ENCODE results near the gene DMGDH.

DMGDH gene

DNA sequence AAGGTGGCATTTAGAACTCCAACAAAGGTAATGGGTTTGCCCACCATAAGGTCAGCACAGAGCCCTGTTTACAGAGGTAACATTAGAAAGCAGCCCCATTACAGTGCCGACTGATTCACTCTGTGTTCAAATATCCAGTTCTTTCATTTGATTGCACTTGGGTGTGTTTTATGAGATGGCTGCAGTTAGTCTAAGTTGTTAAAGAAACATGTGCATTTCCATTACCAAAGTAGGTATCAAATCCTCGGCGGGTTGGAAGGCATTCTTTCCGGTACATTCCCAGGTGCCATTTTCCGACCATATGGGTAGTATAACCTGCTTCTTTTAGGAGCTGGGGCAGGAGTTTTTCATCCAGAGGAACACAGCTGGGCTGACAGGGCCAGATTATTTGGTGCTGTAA lies 100.7 kb downstream of the DMGDH start:
- Histone ChIP-seq H3K36me3 (ENCODE audit: insufficient read depth, low read length) (peaks cover 13% of the 10 kb centered on the region), H3K9me3 (ENCODE audit: insufficient read depth, low read length, severe bottlenecking) (no peaks in the 10 kb centered on the region)
- no peak for DNase-seq

DNA sequence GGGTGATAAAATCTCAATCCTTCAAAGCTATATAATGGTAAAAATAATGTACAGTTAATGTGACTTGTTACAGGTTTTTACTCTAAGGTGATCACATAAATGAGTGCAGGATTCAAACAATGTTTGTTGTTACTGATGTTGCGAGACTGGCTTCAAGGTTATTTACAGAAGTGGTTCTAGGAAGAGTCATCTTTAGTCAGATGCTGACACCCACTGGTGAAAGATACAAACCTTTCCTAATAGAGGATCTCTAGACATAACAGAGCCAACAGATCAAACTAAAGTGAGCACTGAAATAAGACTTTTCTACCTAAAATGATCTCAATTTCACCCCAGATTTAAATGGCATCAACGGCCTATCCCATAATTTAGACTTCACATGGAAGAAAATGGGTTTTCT lies 104.6 kb downstream of the DMGDH start:
- Histone ChIP-seq H3K36me3 (ENCODE audit: insufficient read depth, low read length) (peaks cover 23% of the 10 kb centered on the region), H3K27me3 (ENCODE audit: insufficient read depth, low read length, poor library complexity) (no peaks in the 10 kb centered on the region), H3K4me3 (ENCODE audit: low read depth in 1 of 2, low read length in 2 of 2) (no peak overlapping the region), H3K27ac (ENCODE audit: low read length) (no peak overlapping the region), H2AFZ (ENCODE audit: low read depth, low read length) (no peak overlapping the region), H3K9me3 (ENCODE audit: insufficient read depth, low read length, severe bottlenecking) (no peaks in the 10 kb centered on the region), H4K20me1 (ENCODE audit: insufficient read depth, low read length) (no peaks in the 10 kb centered on the region), H3K4me1 (ENCODE audit: insufficient read depth, low read length) (no peaks in the 10 kb centered on the region), H3K79me2 (ENCODE audit: insufficient read depth, low read length) (no peaks in the 10 kb centered on the region), H3K9ac (ENCODE audit: low read depth, low read length) (no peak overlapping the region), H3K4me2 (ENCODE audit: insufficient read depth, low read length) (no peak overlapping the region)
- TF ChIP-seq, protein P1, sequence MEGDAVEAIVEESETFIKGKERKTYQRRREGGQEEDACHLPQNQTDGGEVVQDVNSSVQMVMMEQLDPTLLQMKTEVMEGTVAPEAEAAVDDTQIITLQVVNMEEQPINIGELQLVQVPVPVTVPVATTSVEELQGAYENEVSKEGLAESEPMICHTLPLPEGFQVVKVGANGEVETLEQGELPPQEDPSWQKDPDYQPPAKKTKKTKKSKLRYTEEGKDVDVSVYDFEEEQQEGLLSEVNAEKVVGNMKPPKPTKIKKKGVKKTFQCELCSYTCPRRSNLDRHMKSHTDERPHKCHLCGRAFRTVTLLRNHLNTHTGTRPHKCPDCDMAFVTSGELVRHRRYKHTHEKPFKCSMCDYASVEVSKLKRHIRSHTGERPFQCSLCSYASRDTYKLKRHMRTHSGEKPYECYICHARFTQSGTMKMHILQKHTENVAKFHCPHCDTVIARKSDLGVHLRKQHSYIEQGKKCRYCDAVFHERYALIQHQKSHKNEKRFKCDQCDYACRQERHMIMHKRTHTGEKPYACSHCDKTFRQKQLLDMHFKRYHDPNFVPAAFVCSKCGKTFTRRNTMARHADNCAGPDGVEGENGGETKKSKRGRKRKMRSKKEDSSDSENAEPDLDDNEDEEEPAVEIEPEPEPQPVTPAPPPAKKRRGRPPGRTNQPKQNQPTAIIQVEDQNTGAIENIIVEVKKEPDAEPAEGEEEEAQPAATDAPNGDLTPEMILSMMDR (IDR thresholded peaks at IDR 0.05; ENCODE audit: borderline replicate concordance, extremely low read depth, low read length, poor library complexity, severe bottlenecking) = peak; percentile 49
- TF ChIP-seq EZH2 (IDR thresholded peaks at IDR 0.05; ENCODE audit: borderline replicate concordance, low read depth, low read length, severe bottlenecking) = no peak
- DNase-seq (no peak), ATAC-seq (ENCODE audit: insufficient read depth, low read depth) (peak; percentile 72)

More for the DNA sequence above, 100.7 kb downstream of the DMGDH start:
- ATAC-seq (ENCODE audit: insufficient read depth, low read depth) = no peak
- TF ChIP-seq EZH2 (IDR thresholded peaks at IDR 0.05; ENCODE audit: borderline replicate concordance, low read depth, low read length, severe bottlenecking) = no peak
- TF ChIP-seq, protein P1 (IDR thresholded peaks at IDR 0.05; ENCODE audit: borderline replicate concordance, extremely low read depth, low read length, poor library complexity, severe bottlenecking) = no peak
- Histone ChIP-seq H4K20me1 (ENCODE audit: insufficient read depth, low read length) (peaks cover 4% of the 10 kb centered on the region; the same call in 1 of the 2 replicates), H3K4me3 (ENCODE audit: low read depth in 1 of 2, low read length in 2 of 2) (no peak overlapping the region), H3K27ac (ENCODE audit: low read length) (no peak overlapping the region), H3K79me2 (ENCODE audit: insufficient read depth, low read length) (no peaks in the 10 kb centered on the region; the same call in 1 of the 2 replicates), H2AFZ (ENCODE audit: low read depth, low read length) (no peak overlapping the region), H3K4me2 (ENCODE audit: insufficient read depth, low read length) (no peak overlapping the region), H3K27me3 (ENCODE audit: insufficient read depth, low read length, poor library complexity) (no peaks in the 10 kb centered on the region), H3K9ac (ENCODE audit: low read depth, low read length) (no peak overlapping the region), H3K4me1 (ENCODE audit: insufficient read depth, low read length) (no peaks in the 10 kb centered on the region)

DNA sequence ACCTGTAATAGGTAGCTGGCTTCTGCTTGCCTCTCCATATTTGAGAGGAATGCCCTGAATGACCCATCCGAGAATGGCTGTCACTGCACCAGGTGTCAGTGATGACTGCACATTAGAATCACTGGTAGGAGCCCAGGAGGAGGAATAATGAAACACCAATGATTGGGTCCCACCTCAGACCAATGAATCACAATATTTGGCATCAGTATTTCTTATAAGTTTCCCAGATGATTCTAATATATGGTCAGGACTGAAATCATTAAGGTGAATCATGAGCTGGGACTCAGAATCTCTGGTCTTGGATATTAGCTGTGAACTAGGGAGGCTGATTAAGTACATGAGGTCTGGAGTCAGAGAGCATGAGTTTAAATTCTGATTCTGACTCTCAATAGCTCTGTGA lies 107.7 kb downstream of the DMGDH start:
- no peak for DNase-seq
- no peaks in the 10 kb centered on the region for H3K79me2 ChIP-seq (ENCODE audit: insufficient read depth, low read length)
- no peak overlapping the region for H2AFZ ChIP-seq (ENCODE audit: low read depth, low read length)
- H3K4me3 ChIP-seq (ENCODE audit: low read depth in 1 of 2, low read length in 2 of 2) = no peak overlapping the region
- no peak for ATAC-seq (ENCODE audit: insufficient read depth, low read depth)
- H4K20me1 ChIP-seq (ENCODE audit: insufficient read depth, low read length) = no peaks in the 10 kb centered on the region
- H3K4me2 ChIP-seq (ENCODE audit: insufficient read depth, low read length) = no peak overlapping the region
- no peaks in the 10 kb centered on the region for H3K4me1 ChIP-seq (ENCODE audit: insufficient read depth, low read length)
- H3K27ac ChIP-seq (ENCODE audit: low read length) = no peak overlapping the region
- H3K36me3 ChIP-seq (ENCODE audit: insufficient read depth, low read length) = peaks cover 19% of the 10 kb centered on the region
- H3K9ac ChIP-seq (ENCODE audit: low read depth, low read length) = no peak overlapping the region
- H3K27me3 ChIP-seq (ENCODE audit: insufficient read depth, low read length, poor library complexity) = no peaks in the 10 kb centered on the region
- H3K9me3 ChIP-seq (ENCODE audit: insufficient read depth, low read length, severe bottlenecking) = no peaks in the 10 kb centered on the region
- TF ChIP-seq, protein P1 (IDR thresholded peaks at IDR 0.05; ENCODE audit: borderline replicate concordance, extremely low read depth, low read length, poor library complexity, severe bottlenecking) = no peak
- no peak for TF ChIP-seq EZH2 (IDR thresholded peaks at IDR 0.05; ENCODE audit: borderline replicate concordance, low read depth, low read length, severe bottlenecking)

DNA sequence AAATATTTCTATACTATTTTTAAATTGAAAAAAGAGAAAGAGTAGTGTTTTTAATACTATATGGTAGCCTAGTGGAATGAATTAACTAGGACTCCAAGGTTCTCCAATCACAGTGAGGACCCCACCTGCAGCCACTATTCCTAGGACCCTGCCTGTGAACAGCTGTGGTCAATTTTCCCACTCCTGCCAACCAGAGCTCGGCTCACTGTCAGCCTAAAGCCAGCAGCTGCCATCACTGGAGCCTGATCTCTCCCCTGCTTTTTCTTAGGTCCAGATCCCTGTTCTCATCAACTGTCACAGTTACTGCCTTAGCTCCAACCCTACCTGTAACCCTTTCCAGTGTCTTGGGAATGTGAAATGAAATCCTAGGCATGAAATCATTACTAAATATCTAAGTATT lies 109.7 kb downstream of the DMGDH start:
- H3K36me3 ChIP-seq (ENCODE audit: insufficient read depth, low read length) = peaks cover 25% of the 10 kb centered on the region
- no peaks in the 10 kb centered on the region for H3K27me3 ChIP-seq (ENCODE audit: insufficient read depth, low read length, poor library complexity)
- ATAC-seq (ENCODE audit: insufficient read depth, low read depth) (no peak), DNase-seq (no peak)
- no peak overlapping the region for H3K4me2 ChIP-seq (ENCODE audit: insufficient read depth, low read length)
- no peak overlapping the region for H3K4me3 ChIP-seq (ENCODE audit: low read depth in 1 of 2, low read length in 2 of 2)
- H3K4me1 ChIP-seq (ENCODE audit: insufficient read depth, low read length) = no peaks in the 10 kb centered on the region
- H4K20me1 ChIP-seq (ENCODE audit: insufficient read depth, low read length) = no peaks in the 10 kb centered on the region
- H3K9me3 ChIP-seq (ENCODE audit: insufficient read depth, low read length, severe bottlenecking) = no peaks in the 10 kb centered on the region
- no peaks in the 10 kb centered on the region for H3K79me2 ChIP-seq (ENCODE audit: insufficient read depth, low read length)
- H2AFZ ChIP-seq (ENCODE audit: low read depth, low read length) = no peak overlapping the region
- no peak overlapping the region for H3K27ac ChIP-seq (ENCODE audit: low read length)
- TF ChIP-seq, protein P1 (IDR thresholded peaks at IDR 0.05; ENCODE audit: borderline replicate concordance, extremely low read depth, low read length, poor library complexity, severe bottlenecking) = no peak
- TF ChIP-seq EZH2 (IDR thresholded peaks at IDR 0.05; ENCODE audit: borderline replicate concordance, low read depth, low read length, severe bottlenecking) = no peak
- H3K9ac ChIP-seq (ENCODE audit: low read depth, low read length) = no peak overlapping the region

Data from DND-41 (cell line).